Uterus (tissue), 4 donors: ENCODE data around the gene UBN1. TPM values are rescaled to one million over a fixed set of nuclear protein-coding genes. Genes with fewer than 3 reads are reported as not detected.

Experiments used
- DNase-seq, 2 donors: peaks; one replicate each; pipeline ENCODE4 v3.0.0-alpha.2; 2019 to 2020
- H3K27ac ChIP-seq, 2 donors: fragments of 200-600 bp; sonication (generic); 1 replicate in 1 of 2; 2 replicates in 1 of 2; pipeline ENCODE4 v1.5.1; 2016 to 2018
- H3K27me3 ChIP-seq, 2 donors: fragments of 200-600 bp; sonication (generic); one replicate each; pipeline ENCODE4 v1.5.1; 2018 to 2019; ENCODE audit warnings: control low read depth in 1 of 2
- H3K36me3 ChIP-seq, 2 donors: fragments of 200-600 bp; sonication (generic); one replicate each; pipeline ENCODE4 v1.5.1; 2019; ENCODE audit warnings: control low read depth in 1 of 2
- H3K4me1 ChIP-seq, 2 donors: fragments of 200-600 bp; sonication (generic); one replicate each; pipeline ENCODE4 v1.5.1; 2018 to 2019; ENCODE audit warnings: control low read depth in 1 of 2
- H3K4me3 ChIP-seq, 2 donors: fragments of 200-600 bp; sonication (generic); 1 replicate in 1 of 2; 2 replicates in 1 of 2; pipeline ENCODE4 v1.5.1; 2018 to 2019; ENCODE audit warnings: mild to moderate bottlenecking in 1 of 2
- H3K9me3 ChIP-seq, 2 donors: fragments of 200-600 bp; sonication (generic); one replicate each; pipeline ENCODE4 v1.5.1; 2019; ENCODE audit warnings: control low read depth in 1 of 2
- POLR2A ChIP-seq, 2 donors: fragments of 450-650 bp; IDR thresholded peaks; one replicate each; pipeline ENCODE4 v1.6.1; 2016; ENCODE audit warnings: antibody characterized with exemption in 2 of 2, mild to moderate bottlenecking in 1 of 2, moderate library complexity in 1 of 2
- intact Hi-C: fragments of 100-400 bp; cut with DNase I; formaldehyde crosslinking; loops from one replicate; pipeline ENCODE4 v1.15.1; 2023; ENCODE audit warnings: low total_unique reads
- total RNA-seq, 4 donors: library from RNA; depleted of rRNA in 3 of 4; stranded (reverse); fragments of >200 nt in 3 of 4; gene quantifications; one replicate each; pipeline versions ENCODE4 v1.1.0 to v1.2.4, GENCODE V29; 2014 to 2023
- TF ChIP-seq, protein P1 (sequence below), 4 experiments: fragments of 200-600 bp in 2 of 4; fragments of 450-650 bp in 2 of 4; sonication (generic) in 2 of 4; IDR thresholded peaks; one replicate each; pipeline ENCODE4 v1.5.1; 2016 to 2019; ENCODE audit warnings: antibody characterized with exemption in 4 of 4, mild to moderate bottlenecking in 2 of 4, moderate library complexity in 1 of 4
- donor health status: DM: yes; HTN: yes; CAD: no.

UBN1 gene
- total RNA-seq, 4 donors from 2014 or later, result 4.9 to 56.2 (median 33.4) TPM

- Histone ChIP-seq H3K27ac (no peak overlapping the region), H3K4me1 (peaks cover 0 to 11% of the 10 kb centered on the region in 2 donors), H3K36me3 (no peaks in the 10 kb centered on the region), H3K4me3 (no peak overlapping the region), H3K27me3 (no peaks in the 10 kb centered on the region), H3K9me3 (no peaks in the 10 kb centered on the region)
- no peak for TF ChIP-seq POLR2A (IDR thresholded peaks at IDR 0.05)
- TF ChIP-seq, protein P1, sequence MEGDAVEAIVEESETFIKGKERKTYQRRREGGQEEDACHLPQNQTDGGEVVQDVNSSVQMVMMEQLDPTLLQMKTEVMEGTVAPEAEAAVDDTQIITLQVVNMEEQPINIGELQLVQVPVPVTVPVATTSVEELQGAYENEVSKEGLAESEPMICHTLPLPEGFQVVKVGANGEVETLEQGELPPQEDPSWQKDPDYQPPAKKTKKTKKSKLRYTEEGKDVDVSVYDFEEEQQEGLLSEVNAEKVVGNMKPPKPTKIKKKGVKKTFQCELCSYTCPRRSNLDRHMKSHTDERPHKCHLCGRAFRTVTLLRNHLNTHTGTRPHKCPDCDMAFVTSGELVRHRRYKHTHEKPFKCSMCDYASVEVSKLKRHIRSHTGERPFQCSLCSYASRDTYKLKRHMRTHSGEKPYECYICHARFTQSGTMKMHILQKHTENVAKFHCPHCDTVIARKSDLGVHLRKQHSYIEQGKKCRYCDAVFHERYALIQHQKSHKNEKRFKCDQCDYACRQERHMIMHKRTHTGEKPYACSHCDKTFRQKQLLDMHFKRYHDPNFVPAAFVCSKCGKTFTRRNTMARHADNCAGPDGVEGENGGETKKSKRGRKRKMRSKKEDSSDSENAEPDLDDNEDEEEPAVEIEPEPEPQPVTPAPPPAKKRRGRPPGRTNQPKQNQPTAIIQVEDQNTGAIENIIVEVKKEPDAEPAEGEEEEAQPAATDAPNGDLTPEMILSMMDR (IDR thresholded peaks at IDR 0.05), result no peak
- intact Hi-C loops, result loop anchor here (5.0 kb wide), 1 partner anchor 33 kb away; the partner anchor contains the start of gene ZNF500
- no peak for DNase-seq
These were observed 46.8 kb upstream of the UBN1 start for GRCh38 chr16:4800290-4801041.

DNA sequence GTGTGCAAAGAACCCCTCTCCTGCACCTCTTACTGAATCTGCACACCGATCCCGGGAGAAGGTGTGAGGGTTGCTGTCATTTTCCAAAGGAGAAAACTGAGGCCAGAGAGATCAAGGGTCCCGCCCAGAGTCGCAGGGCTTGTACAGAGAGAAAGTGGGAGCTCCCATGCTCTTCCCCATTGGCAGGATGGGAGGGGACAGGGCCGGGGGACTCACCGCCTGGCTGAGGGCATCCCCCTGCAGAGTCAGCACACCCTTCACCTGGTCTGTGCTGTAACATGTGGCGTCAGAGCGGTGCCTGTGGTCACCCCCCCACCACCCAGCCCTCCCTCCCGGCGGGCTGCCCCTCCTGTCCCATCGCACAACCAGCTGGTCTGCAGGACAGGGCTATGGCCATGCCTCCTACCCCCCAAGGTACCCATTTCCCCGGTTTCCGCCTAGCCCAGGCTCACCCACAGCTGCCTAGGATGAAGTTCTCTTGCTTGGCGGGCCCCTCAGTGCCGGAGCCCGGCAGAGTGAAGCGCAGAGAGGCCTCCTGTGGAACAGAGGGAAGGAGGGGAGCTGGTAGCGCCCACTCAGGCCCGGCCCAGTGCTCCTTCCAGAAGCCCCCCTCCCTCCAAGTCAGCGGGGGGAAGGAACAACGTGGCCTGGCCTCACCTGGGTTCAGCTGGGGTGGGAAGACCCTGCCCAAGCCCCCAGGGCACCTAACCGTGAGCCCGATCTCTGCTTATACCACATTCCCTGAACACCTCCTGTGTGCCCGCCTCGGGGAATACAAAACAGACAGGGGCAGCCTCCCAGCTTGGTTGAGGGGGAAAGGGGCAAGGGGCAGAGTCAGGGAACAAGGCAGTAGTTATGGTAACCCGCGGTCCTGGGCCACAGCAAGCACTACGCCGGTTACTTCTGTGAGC, 46.0 kb upstream of the UBN1 start:
- H3K4me3 ChIP-seq, result peak overlapping the region; percentile 51 to 83
- no peak for TF ChIP-seq POLR2A (IDR thresholded peaks at IDR 0.05)
- TF ChIP-seq, protein P1 (IDR thresholded peaks at IDR 0.05), result no peak
- no peaks in the 10 kb centered on the region for H3K9me3 ChIP-seq
- DNase-seq, result no peak
- H3K27ac ChIP-seq, result peak overlapping the region; percentile 70 to 85
- intact Hi-C loops, result loop anchor here (5.0 kb wide), 1 partner anchor 34 kb away; the partner anchor contains the start of gene ZNF500
- no peaks in the 10 kb centered on the region for H3K36me3 ChIP-seq
- peaks cover 0 to 11% of the 10 kb centered on the region in 2 donors for H3K4me1 ChIP-seq
- H3K27me3 ChIP-seq, result no peaks in the 10 kb centered on the region

- H3K4me1 ChIP-seq, result peaks cover 0 to 11% of the 10 kb centered on the region in 2 donors
- no peaks in the 10 kb centered on the region for H3K36me3 ChIP-seq
- intact Hi-C loops, result loop anchor here (5.0 kb wide), 1 partner anchor 35 kb away; the partner anchor contains the start of gene ZNF500
- TF ChIP-seq POLR2A (IDR thresholded peaks at IDR 0.05), result no peak
- TF ChIP-seq, protein P1 (IDR thresholded peaks at IDR 0.05), result no peak
- DNase-seq, result peak; percentile 57 to 63
- H3K27ac ChIP-seq, result peak within 1 kb of the TSS; percentile 70 to 85
- H3K27me3 ChIP-seq, result no peaks in the 10 kb centered on the region
- peak within 1 kb of the TSS; percentile 51 to 83 for H3K4me3 ChIP-seq
- H3K9me3 ChIP-seq, result no peaks in the 10 kb centered on the region
These were observed 45.2 kb upstream of the UBN1 start, which contains the start of gene ROGDI for GRCh38 chr16:4801962-4802658. Gene ROGDI, minus strand, starts transcription at chr16:4802633. Its CDS starts 62 bp downstream, at chr16:4802571.

DNA sequence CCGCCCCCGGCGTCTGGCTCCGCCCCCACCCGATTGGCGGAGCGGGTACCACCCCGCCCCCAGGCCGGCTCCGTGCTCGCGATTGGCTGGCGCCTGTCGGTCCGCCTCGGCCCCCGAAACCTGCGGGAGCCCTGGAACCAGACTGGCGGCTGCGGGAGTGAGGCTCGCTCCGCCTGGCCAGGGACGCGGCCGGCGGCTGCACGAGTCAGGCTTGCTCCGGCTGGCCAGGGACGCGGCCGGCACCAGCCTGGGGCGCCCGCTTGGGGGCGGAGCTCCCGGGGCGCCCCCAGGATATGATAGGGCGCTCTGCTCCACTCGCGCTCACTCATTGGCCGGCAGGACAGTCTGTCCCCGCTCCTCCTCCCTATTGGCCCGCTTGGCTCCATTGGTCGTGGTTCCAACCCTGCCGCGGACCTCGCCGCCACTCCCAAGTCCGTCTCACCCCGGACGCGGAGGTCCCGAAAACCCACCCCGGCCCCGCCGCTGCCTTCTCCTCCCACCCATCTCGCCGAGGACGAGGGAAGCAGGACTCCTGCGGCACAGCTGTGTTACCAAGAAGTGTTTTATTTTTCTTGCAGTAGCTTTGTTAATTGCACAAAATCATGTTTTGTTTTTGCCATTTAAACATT, 44.5 kb upstream of the UBN1 start:
- Histone ChIP-seq H3K27ac (peak overlapping the region; percentile 70 to 85), H3K4me1 (peaks cover 0 to 11% of the 10 kb centered on the region in 2 donors), H3K36me3 (no peaks in the 10 kb centered on the region), H3K4me3 (peak overlapping the region; percentile 51 to 83), H3K27me3 (no peaks in the 10 kb centered on the region), H3K9me3 (no peaks in the 10 kb centered on the region)
- peak; percentile 91 for DNase-seq
- intact Hi-C loops, result loop anchor here (5.0 kb wide), 1 partner anchor 35 kb away; the partner anchor contains the start of gene ZNF500
- TF ChIP-seq POLR2A (IDR thresholded peaks at IDR 0.05), result peak; percentile 12 to 41
- TF ChIP-seq, protein P1 (IDR thresholded peaks at IDR 0.05), result peak; percentile 7 to 66 (median 24)
